Nephron progenitor cell (in vitro differentiated cells): Measurements from ENCODE around the gene COL28A1.

Source experiments
- DNase-seq: peaks from one replicate; pipeline ENCODE4 v3.0.0; 2021
- H3K27ac Mint-ChIP-seq: 2 replicates; pipeline ENCODE4 v1.8.0; 2021; ENCODE audit warnings: mild to moderate bottlenecking, moderate library complexity, mixed read lengths
- H3K27me3 Mint-ChIP-seq: 2 replicates; pipeline ENCODE4 v1.8.0; 2021; ENCODE audit warnings: mild to moderate bottlenecking, low read depth, mixed read lengths; ENCODE audit not compliant: poor library complexity
- H3K36me3 Mint-ChIP-seq: 2 replicates; pipeline ENCODE4 v1.8.0; 2021; ENCODE audit warnings: low read depth, mixed read lengths
- H3K4me1 Mint-ChIP-seq: 2 replicates; pipeline ENCODE4 v1.8.0; 2021; ENCODE audit warnings: mixed read lengths
- H3K4me3 Mint-ChIP-seq: 2 replicates; pipeline ENCODE4 v1.8.0; 2021; ENCODE audit warnings: mild to moderate bottlenecking, moderate library complexity, mixed read lengths
- H3K9me3 Mint-ChIP-seq: 2 replicates; pipeline ENCODE4 v1.8.0; 2021; ENCODE audit warnings: mild to moderate bottlenecking, moderate library complexity, mixed read lengths
- TF ChIP-seq, protein P1 (sequence below): fragments of 200-600 bp; sonication (generic); IDR thresholded peaks from 2 replicates; pipeline ENCODE4 v1.5.0; 2021; ENCODE audit warnings: antibody characterized with exemption

Gene COL28A1

GRCh38 chr7:7351832-7352231 is 183.8 kb downstream of the COL28A1 start:
- Mint-ChIP-seq H3K27ac (no peak overlapping the region), H3K4me1 (peaks cover 4% of the 10 kb centered on the region), H3K4me3 (no peak overlapping the region), H3K9me3 (no peaks in the 10 kb centered on the region), H3K36me3 (no peaks in the 10 kb centered on the region), H3K27me3 (no peaks in the 10 kb centered on the region)
- TF ChIP-seq, protein P1, sequence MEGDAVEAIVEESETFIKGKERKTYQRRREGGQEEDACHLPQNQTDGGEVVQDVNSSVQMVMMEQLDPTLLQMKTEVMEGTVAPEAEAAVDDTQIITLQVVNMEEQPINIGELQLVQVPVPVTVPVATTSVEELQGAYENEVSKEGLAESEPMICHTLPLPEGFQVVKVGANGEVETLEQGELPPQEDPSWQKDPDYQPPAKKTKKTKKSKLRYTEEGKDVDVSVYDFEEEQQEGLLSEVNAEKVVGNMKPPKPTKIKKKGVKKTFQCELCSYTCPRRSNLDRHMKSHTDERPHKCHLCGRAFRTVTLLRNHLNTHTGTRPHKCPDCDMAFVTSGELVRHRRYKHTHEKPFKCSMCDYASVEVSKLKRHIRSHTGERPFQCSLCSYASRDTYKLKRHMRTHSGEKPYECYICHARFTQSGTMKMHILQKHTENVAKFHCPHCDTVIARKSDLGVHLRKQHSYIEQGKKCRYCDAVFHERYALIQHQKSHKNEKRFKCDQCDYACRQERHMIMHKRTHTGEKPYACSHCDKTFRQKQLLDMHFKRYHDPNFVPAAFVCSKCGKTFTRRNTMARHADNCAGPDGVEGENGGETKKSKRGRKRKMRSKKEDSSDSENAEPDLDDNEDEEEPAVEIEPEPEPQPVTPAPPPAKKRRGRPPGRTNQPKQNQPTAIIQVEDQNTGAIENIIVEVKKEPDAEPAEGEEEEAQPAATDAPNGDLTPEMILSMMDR = no peak
- DNase-seq = no peak

DNA sequence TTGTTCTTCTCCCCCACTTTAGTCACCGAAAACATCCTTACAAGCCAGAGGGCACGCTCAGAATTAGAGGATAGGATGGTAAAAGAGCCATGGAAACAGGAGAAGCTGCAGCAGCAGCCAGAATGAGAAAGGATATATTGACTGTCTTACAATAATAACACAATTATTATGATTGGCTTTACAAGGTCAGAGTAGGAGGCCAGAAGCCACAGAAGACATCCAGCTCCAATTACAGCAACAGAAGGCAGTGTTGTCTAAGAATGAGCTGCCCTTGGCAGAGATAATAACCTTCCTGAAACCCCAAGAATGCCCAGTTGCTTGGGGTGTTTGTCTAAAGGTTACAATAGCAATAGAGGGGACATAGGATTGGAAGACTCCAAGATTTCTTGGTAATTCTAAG is 184.5 kb downstream of the COL28A1 start:
- no peak overlapping the region for H3K27ac Mint-ChIP-seq
- H3K27me3 Mint-ChIP-seq = no peaks in the 10 kb centered on the region
- no peak overlapping the region for H3K4me3 Mint-ChIP-seq
- DNase-seq = no peak
- H3K4me1 Mint-ChIP-seq = peaks cover 4% of the 10 kb centered on the region
- no peaks in the 10 kb centered on the region for H3K36me3 Mint-ChIP-seq
- TF ChIP-seq, protein P1 = no peak
- H3K9me3 Mint-ChIP-seq = no peaks in the 10 kb centered on the region

DNA sequence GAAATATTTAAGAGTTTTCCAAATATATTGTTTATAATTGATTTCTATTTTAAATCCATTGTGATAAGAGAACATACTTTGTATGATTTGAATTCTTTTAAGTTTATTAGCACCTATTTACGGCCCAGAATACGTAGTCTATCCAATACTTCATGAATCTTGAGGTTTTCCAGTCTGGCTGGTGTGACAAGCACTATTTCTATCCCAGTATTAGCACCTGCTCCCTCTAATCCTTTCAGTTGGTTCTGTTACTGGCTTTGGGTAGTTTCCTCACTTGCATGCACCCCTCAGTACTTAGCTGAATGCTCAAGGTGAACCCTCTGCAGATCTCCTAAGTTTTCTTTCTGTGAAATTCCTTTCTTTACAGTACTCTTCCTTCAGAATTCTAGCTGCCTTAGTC is 186.5 kb downstream of the COL28A1 start:
- no peak overlapping the region for H3K4me3 Mint-ChIP-seq
- H3K9me3 Mint-ChIP-seq = no peaks in the 10 kb centered on the region
- peaks cover 4% of the 10 kb centered on the region for H3K4me1 Mint-ChIP-seq
- TF ChIP-seq, protein P1 = no peak
- no peak for DNase-seq
- no peaks in the 10 kb centered on the region for H3K36me3 Mint-ChIP-seq
- H3K27me3 Mint-ChIP-seq = no peaks in the 10 kb centered on the region
- no peak overlapping the region for H3K27ac Mint-ChIP-seq

- DNase-seq = no peak
- Mint-ChIP-seq H3K27me3 (no peaks in the 10 kb centered on the region), H3K9me3 (no peaks in the 10 kb centered on the region), H3K27ac (no peak overlapping the region), H3K4me1 (peaks cover 4% of the 10 kb centered on the region), H3K4me3 (no peak overlapping the region), H3K36me3 (no peaks in the 10 kb centered on the region)
- TF ChIP-seq, protein P1 = no peak
Measured at GRCh38 chr7:7347045-7347444, 188.6 kb downstream of the COL28A1 start.

DNA sequence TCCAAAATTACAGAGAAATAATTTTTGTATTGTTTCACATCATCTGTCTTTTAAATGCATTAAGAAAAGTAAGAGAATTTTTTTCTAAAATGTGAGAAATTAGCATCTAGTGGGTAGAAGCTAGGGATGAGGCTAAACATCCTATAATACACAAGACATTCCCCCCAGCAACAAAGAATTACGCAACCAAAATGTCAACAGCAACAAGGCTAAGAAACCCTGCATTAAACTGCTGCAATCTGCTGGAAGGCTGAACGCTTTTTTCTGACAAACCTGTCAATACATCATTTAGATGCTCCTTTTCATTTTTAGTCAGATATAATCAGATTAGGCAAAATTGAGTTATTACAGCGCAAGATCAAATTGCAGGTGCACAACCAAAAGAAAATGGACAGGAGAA is 191.1 kb downstream of the COL28A1 start:
- Mint-ChIP-seq H3K27me3 (no peaks in the 10 kb centered on the region), H3K4me1 (no peaks in the 10 kb centered on the region), H3K36me3 (no peaks in the 10 kb centered on the region), H3K9me3 (no peaks in the 10 kb centered on the region), H3K27ac (no peak overlapping the region), H3K4me3 (no peak overlapping the region)
- no peak for DNase-seq
- TF ChIP-seq, protein P1 = no peak

GRCh38 chr7:7335909-7336308 is 199.8 kb downstream of the COL28A1 start:
- TF ChIP-seq, protein P1 = no peak
- Mint-ChIP-seq H3K4me3 (no peak overlapping the region), H3K9me3 (no peaks in the 10 kb centered on the region), H3K4me1 (no peaks in the 10 kb centered on the region), H3K27ac (no peak overlapping the region), H3K27me3 (peaks cover 7% of the 10 kb centered on the region), H3K36me3 (no peaks in the 10 kb centered on the region)
- no peak for DNase-seq
